SKM-1 (cell line): ENCODE results near the gene AGAP1.

Experiments used
- DNase-seq: peaks from one replicate; lab custom pipeline; 2025; ENCODE audit not compliant: unreplicated experiment; lab: John Stamatoyannopoulos, UW

Gene AGAP1

GRCh38 chr2:235658351-235659174 lies 164.7 kb downstream of the AGAP1 start:
- DNase-seq, result no peak

DNA sequence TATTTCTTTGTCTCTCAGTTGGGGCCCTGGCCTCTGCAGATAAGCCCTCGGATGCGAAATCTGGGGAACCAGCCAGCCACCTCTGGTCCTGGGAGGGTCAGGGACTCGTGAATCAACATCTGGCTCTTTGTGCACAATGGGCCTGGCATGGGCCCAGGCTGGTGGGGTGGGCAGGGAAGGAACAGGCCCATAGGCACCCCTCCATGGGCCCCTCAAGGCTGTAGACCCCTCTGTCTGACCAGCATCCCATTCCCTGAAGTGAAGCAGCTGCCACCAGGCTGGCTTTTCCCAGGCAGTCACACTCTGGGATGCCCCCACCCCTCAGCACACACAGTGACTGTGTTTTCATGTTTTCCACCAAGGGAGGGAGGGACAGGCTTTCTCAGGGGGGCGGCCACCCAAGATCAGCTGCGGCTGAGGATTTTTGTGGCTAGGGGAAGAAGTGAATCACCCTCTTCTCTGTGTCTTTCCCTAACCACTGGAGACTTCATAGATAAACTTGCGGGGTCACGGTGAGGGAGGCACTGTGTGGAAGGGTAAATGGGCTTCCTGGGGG lies 166.0 kb downstream of the AGAP1 start:
- no peak for DNase-seq

DNA sequence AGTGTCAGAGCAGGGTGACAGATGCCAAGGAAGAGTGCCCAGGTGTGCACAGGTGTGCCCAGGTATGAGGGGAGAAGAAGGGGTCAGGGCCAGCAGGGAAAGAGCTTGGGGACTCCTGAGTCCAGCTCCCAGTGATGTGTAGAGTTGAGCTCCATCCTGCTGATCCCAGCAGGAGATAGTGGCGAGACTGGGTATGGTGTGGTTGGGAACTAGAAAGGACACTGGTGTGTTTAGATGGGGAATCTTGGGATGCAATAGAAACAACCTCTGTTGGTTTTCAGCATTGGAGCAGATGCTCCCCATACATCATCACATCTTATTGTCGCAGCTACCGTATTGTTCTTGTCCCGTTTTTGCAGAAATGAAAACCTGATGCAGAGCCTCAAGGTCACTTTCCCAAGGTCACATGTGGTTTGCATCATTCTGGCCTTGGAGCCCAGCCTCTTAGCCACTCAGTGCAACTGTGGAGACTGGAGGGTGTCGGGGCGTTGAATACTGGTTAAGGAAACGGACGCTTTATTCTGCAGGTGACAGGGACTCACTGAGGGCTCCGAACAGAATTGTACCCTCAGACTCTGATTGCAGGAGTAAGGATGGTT lies 166.7 kb downstream of the AGAP1 start:
- no peak for DNase-seq

DNA sequence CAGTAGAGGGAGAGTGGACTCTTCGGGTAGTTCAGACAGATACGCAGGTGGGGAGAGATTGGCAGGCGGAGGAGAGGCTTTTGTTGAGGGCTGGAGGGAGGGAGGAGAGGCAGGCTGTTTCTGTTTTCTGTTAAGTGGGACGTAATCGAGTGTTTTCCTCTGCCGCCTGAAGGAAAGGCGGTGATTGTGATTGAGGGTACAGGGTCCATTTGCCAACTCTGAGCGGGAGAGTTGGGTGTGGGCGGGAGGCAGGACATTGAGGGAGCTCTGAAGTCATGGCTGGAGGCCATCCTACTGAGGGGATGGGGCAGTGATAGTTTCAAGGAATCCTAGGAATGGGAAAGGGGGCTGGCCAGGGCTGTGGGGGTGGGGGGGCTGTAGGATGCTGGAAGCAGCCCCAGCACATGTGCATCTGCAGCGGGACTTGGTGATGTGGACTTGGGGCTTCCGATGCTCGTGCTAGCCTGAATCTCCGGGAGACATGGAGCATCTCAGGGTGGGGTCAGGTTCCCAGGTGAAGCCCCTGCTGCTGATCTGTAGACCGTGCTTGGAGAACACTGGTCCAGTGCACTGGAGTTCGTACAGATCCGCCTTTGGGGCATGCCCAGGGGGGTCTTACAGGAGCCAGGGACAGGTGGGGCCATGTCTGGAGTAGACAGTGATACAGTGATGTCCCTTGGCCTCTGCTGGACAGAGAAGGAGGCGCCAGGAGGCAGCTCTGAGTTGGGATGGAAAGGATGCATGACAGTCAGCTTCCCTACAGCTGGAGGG lies 167.5 kb downstream of the AGAP1 start:
- no peak for DNase-seq

DNA sequence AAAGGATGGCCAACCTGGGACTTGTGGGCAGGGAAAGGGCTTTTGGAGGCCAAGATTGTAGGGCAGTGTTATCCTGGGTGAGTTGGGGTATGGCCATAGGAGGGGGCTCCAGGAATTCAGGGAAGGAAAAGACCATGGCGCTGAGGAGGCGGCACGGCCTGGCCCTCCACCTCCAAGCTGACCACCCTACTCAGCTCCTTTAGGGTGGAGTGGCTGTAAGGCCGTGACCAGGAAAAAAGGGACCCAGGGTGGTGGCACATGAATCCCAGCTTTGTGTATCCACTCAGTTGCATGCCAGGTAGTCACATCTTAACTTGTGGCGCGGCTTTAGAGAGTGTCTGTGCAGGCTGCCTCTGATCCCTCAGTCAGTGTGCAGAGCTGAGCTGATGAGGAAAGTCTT lies 168.1 kb downstream of the AGAP1 start:
- no peak for DNase-seq

DNA sequence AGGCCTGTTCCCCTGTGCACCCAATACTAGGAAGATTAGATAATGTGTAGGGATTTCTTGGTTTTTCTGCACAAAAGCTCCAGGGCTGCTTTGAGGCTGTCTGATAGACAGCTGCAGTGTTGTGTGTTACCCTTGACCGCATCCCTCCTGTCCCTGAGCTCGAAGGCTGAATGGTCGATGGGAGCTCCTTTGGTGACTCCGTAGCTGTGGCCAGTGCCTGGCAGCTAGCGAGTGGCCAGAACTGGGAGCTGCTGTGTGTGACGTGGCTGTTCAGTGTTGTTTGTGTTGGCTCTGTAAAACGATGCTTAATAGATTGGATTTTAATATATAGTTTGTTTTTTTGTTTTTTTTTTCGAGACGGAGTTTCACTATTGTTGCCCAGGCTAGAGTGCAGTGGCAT lies 170.0 kb downstream of the AGAP1 start:
- no peak for DNase-seq

GRCh38 chr2:235665661-235666212 lies 171.9 kb downstream of the AGAP1 start:
- DNase-seq, result no peak

- DNase-seq, result no peak
These were observed 172.5 kb downstream of the AGAP1 start for GRCh38 chr2:235666213-235666781.

GRCh38 chr2:235668782-235669181 lies 174.9 kb downstream of the AGAP1 start:
- DNase-seq, result no peak

- no peak for DNase-seq
These were observed 175.5 kb downstream of the AGAP1 start for GRCh38 chr2:235669269-235669831.

DNA sequence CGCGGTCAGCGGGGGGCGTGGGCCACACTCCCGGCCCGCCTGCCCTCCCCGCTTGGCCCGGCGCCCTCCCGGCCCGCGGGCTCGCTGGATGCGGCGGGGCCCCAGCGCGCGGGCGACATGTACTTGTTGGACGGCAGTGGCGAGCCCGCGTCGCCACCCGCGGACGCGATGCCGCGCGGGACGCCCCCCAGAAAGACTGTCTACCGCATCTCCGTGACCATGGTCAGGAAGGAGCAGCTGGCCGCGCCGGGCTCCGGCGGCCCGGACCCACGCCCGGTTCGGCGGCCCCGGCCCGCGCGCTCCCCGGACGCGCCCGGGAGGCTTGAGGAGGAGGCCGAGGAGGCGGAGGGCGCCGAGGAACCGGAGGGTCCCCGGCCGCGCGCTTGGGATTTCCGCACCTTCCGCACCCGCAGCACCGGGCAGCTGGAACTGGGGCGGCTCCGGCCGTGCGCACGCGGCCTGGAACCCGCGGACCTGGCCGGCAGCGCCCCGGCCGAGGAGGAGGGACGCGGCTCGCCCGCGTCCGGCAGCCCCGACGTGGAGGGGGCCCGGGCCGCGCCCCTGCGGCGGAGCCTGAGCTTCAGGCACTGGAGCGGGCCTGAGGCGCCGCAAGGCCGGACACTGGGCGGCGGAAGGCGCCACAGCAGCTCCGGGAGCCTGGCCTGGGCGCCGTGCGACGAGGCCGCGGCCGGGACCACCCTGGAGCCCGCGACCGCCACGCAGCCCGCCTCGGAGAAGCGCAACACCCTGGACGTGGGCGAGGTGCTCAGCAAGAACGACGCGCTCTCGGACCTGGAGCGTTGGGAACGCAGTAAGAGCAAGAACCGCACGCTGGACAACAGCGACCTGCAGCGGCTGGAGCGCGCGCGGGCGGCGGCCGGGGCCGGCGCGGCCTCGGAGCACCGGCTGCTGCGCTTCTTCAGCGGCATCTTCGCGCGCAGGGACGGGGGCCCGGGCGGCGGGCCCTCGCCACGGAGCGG lies 176.4 kb downstream of the AGAP1 start:
- no peak for DNase-seq

GRCh38 chr2:235670974-235671787 lies 177.3 kb downstream of the AGAP1 start:
- no peak for DNase-seq

DNA sequence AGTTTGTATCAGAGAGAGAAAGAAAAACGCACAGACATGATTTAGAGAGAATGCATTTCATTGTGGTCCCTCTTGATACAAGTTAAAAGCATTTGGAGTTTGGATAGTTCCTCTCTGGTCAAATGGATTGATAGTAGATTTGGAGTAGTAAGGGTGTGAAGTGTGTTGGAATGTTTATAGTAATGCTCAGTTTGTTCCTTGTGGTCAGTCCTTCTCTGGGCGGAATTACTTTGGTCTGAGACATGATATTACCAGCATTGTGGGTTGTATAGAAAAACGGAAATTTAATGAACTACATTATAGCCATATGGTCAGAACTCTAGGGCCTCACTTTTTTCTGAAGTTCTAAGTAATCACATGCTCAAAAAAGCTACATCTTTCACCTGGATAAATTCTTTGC lies 178.9 kb downstream of the AGAP1 start:
- no peak for DNase-seq

DNA sequence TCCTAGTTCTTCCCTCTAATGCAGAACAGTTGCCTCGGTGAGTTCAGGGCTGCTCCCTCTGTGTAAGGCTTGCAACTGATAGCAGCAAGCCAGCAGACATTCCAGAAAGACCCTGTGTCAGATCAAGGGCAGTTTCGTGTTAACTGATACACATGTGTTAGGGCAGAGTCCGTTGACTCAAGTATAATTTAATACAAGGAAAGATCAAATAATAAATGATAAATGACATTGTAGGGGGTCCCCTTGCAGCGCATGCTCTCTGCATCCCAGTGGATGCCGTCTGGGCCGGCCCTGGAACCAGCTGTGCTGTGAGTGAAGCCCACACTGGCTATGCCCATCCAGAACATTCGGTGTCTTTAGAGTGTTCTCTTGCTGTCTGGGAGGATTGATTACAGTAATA lies 180.3 kb downstream of the AGAP1 start:
- DNase-seq, result no peak

DNA sequence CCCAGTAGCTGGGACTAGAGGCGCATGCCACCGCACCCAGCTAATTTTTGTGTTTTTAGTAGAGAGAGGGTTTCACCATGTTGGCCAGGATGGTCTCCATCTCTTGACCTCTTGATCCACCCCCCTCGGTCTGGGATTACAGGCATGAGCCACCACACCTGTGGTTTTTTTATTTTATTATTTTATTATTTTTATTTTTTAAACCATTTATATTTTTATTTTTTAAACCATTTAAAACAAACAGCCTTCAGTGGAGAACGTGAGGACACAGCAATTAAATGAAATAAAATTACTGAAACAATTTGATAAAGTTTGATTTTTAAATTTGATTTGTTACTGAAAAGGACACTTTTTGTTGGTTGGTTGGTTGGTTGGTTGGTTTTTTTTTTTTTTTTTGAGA lies 181.0 kb downstream of the AGAP1 start:
- DNase-seq, result no peak

DNA sequence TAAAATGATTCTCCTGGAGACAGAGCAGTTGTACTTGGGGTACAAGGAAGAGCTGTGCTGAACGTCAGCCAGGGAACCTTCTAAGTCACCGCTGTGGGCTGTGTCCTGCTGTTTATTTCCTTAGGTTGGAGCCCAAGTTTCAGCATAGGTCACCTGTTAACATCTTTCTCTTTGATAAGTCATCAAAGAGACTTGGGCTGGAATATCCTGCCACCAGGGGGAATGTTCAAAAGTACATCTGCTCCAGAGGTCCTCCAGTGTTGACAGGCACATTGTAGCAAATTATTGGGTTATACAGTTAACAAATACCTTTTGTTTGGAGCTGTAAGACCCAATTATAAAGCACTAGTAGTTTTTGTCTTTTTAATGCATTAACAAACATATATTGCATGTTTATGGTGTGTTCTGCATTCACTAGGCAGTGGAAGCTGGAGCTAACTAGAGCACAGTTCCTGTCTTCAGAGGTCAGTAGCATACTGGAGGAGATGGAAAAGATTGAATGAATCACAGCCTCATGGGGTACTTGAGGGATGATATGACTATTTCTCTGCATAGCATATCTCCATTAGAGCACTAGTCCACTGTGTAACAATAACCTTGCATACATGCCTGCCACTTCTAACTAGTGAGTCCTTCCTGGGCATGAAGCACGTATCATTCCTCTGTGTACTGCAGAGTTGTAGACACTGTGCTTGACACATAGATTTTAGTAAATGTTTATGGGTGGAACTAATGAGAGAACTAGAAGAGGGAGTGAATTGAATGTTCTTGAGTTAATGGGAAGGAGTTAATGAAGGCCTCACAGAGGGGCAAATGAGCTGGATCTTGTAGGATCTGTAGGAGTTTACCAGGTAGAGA lies 182.1 kb downstream of the AGAP1 start:
- DNase-seq, result no peak

DNA sequence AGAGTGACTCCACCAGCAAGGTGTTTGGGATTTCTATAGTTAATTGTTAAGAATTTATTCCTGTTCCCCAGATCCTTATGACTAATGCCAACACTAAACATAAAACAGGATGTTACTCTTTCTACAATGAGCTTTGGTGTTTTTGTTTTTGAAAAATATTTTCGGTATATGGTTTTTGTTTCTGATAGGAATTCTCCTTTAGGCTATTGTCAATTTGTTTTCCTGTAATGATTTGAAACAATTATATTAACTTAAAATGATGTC lies 182.6 kb downstream of the AGAP1 start:
- DNase-seq, result no peak

DNA sequence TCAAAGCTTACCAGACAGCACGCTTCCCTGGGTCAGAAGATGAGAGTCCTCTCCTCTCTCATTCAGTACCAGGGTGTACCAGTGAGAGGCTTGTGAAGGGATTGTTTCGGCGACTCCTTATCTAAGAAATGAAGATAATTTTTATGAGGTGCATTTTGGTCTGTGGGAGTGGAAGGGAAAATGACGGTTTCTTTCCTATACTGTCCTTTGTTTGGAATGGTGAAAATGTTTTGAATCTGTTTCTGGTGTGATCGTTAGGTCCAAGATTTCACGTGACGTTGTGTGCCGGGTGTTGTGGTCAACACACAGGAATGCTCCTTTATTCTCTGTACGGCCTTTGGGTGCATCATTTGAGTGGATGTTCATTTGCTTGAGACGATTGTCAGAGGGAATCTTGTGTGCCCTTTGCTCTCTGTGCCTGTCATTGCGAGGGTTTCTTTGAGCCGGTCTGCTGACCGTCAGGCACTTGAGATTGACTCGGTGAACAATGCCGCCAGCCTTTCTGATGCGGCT lies 183.5 kb downstream of the AGAP1 start:
- DNase-seq, result no peak
